Measurements from ENCODE around the gene TPSB2.

GRCh38 chr16:1271380-1271723, 41.4 kb upstream of the TPSB2 start:
- no peak for TF ChIP-seq CTCF (IDR thresholded peaks at IDR 0.05)
- TF ChIP-seq ZFX (IDR thresholded peaks at IDR 0.05; ENCODE audit: borderline replicate concordance), result no peak
